Stimulated activated naive B cell treated with anti-CD40 and anti-IgM and Interleukin-4, amounts not matched to agents 10 μg/mL and 1 μg/mL and 100 μg/mL, for 72 hours (primary cell): ENCODE measurements around the gene AUP1.

Experiments
- ATAC-seq, 2 donors: fragments of 150-1000 bp; cut with Tn5 transposase; replicated peaks; 2 replicates each; pipeline ENCODE4 v1.10.0; 2021; ENCODE audit warnings: moderate library complexity in 1 of 2
- DNase-seq: peaks from one replicate; pipeline ENCODE4 v3.0.0; 2021
- H3K27ac Mint-ChIP-seq: one replicate; pipeline ENCODE4 v1.8.0; 2022; ENCODE audit warnings: mild to moderate bottlenecking, mixed read lengths
- H3K27me3 Mint-ChIP-seq, 2 donors: one replicate each; pipeline ENCODE4 v1.8.0; 2022; ENCODE audit warnings: mixed read lengths in 2 of 2
- H3K36me3 Mint-ChIP-seq, 2 donors: one replicate each; pipeline ENCODE4 v1.8.0; 2022; ENCODE audit warnings: mixed read lengths in 2 of 2, mild to moderate bottlenecking in 1 of 2
- H3K4me1 Mint-ChIP-seq, 2 donors: one replicate each; pipeline ENCODE4 v1.8.0; 2022; ENCODE audit warnings: mixed read lengths in 2 of 2, mild to moderate bottlenecking in 1 of 2
- H3K4me3 Mint-ChIP-seq, 2 donors: one replicate each; pipeline ENCODE4 v1.8.0; 2022; ENCODE audit warnings: mild to moderate bottlenecking in 2 of 2, mixed read lengths in 2 of 2, moderate library complexity in 1 of 2
- H3K9me3 Mint-ChIP-seq, 2 donors: one replicate each; pipeline ENCODE4 v1.8.0; 2022; ENCODE audit warnings: mixed read lengths in 2 of 2, mild to moderate bottlenecking in 1 of 2

Gene AUP1

DNA sequence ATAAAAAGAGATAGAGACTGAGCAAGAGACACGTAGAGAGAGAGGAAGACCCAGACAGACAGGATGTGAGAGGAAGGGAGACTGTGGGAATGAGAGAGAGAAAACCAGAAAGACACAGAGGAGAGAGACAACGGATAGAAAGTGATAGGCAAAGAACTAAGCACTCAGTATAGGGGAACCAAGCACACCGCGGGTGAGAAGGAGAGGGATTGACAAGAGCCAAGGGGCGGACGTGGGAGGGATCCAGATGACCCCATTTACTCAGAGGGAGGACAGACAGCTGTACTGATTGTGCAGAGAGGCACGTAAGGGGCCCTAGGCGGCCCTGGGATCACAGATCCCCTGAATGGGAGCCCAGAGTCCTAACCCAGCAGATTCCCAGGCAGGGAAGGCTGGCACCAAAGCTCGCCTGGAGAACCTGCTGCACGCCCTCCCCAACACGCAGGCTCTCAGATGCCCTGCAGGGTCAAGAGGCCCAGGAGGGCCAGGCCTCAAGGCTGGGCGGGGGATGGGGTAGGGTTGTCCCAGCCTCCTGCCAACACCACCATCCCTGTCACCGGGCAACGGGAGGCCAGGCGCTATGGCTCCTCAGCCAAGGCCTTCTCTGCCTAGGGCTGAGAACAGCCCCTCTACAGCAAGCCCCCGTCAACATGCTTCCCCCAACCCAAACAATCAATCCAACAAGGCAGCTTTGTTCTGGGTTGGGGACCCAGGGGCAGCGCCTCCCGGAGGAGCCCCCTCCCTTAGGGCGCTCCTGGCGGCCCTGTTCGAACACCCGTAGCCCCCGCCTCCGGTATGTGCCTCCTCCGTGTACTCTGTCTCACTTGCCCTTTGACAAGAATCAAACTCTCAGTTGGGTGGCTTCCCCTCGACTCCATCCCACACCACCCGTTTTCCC, 23.7 kb upstream of the AUP1 start:
- peak overlapping the region; percentile 89 for H3K27ac Mint-ChIP-seq
- H3K27me3 Mint-ChIP-seq = peaks cover 12 to 28% of the 10 kb centered on the region in 2 donors
- peaks cover 22 to 55% of the 10 kb centered on the region in 2 donors for H3K4me1 Mint-ChIP-seq
- peaks cover 19 to 42% of the 10 kb centered on the region in 2 donors for H3K36me3 Mint-ChIP-seq
- DNase-seq = no peak
- no peaks in the 10 kb centered on the region for H3K9me3 Mint-ChIP-seq
- no peak for ATAC-seq
- H3K4me3 Mint-ChIP-seq = peak overlapping the region; percentile 94

DNA sequence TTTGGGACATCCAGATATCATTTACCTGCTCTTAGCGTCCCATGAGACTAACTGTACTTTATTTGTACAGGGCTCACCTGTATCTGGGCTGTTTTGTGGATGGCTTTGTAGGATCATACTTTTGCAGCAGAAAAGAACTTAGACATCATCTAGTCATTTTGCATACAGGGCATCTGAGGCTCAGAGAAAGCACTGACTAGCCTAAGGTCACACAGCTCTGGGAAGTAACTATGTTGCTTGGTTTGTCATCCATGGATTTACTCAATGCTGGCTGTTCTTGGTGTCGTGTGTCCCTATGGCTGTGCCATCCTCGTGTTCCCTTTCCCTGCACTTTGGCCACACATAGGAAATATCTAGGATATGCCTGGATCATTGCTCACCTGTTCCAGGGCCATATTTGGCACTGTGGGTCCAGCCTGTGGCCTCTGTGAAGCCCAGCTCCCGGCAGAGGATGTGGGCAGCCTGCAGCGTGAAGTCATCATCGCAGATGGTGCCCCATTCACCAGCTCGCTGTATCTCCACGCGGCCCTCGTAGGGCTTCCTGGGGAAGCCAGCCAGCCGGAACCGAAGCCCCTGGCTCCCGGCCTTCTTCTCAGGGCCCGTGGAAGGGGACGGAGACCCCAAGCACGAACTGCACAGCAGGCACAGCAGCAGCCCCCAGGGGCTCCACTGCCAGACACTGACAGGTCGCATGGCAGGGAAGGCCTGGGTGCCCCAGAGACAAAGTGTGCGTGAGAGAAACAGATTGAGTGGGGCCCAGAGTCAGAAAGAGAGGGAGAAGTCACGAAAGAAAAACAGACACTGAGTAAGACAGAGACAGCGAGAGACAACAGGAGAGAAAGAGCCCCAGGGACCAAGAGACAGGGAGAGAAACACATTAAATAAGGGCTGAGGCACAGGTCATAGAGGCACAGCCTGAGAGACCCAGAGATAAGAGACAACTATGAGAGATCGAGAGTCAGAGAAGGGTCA, 22.7 kb upstream of the AUP1 start:
- H3K4me1 Mint-ChIP-seq = peaks cover 22 to 56% of the 10 kb centered on the region in 2 donors
- peak overlapping the region; percentile 38 for H3K27ac Mint-ChIP-seq

GRCh38 chr2:74551530-74551929, 22.0 kb upstream of the AUP1 start:
- Mint-ChIP-seq H3K36me3 (peaks cover 10 to 34% of the 10 kb centered on the region in 2 donors), H3K4me3 (peak overlapping the region; percentile 9 to 10), H3K27me3 (peaks cover 19 to 37% of the 10 kb centered on the region in 2 donors), H3K27ac (no peak overlapping the region), H3K9me3 (no peaks in the 10 kb centered on the region), H3K4me1 (peaks cover 22 to 50% of the 10 kb centered on the region in 2 donors)
- DNase-seq = no peak
- ATAC-seq = no peak

More for the DNA sequence above, 22.7 kb upstream of the AUP1 start:
- Mint-ChIP-seq H3K4me3 (peak overlapping the region; percentile 51 to 64), H3K36me3 (peaks cover 17 to 39% of the 10 kb centered on the region in 2 donors), H3K27me3 (peaks cover 16 to 33% of the 10 kb centered on the region in 2 donors), H3K9me3 (no peaks in the 10 kb centered on the region)
- ATAC-seq (peak in 1 of 2 donors; percentile 6), DNase-seq (no peak)

- peaks cover 24 to 48% of the 10 kb centered on the region in 2 donors for H3K27me3 Mint-ChIP-seq
- peaks cover 23 to 44% of the 10 kb centered on the region in 2 donors for H3K4me1 Mint-ChIP-seq
Measured at GRCh38 chr2:74550231-74550630, 20.7 kb upstream of the AUP1 start.

DNA sequence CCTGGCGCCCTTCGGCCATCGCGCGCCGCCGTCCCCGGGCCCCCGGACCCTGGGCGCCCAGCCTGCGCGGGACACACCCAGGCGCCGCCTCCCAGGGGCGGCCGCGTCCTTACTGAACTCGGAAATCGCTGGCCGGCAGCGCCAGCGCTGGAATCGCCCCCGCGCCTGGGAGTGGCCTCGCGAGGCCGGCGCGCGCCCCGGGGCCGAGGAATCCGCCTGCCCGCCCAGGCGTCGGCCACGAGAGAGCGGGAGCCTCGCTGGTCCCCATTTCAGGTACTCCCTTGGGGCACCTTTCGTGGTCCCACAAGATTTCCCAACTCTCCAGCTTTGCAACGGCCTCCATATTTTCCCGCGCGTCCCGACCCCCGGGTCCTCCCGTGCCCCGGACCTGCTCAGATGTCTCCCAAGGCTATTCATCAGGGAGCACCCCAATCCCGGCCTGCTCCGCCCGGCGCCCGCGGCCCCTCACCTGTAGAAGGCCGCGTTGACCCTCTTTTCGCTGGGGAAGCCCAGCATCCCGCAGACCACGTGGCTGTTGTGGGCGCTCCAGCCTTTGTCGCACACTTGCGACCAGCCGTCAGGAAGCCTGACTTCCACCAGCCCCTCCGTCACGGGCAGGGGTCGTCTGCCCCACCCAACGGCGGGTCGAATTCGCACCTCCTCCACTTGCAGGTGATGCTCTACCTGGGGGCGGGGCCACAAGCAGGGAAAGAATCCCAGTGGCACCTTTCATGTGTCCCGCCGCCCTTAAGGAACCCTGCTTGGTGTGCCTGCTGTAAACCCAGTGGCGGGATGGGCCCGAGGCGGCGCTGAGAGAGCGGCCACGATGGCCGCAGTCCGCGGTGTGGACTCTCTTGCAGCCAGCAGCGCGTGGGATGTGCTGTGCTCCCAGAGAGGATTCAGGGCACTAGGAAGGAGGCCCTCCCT, 19.7 kb upstream of the AUP1 start:
- Mint-ChIP-seq H3K27ac (peak overlapping the region; percentile 81), H3K4me3 (peak overlapping the region; percentile 81 to 86), H3K36me3 (peaks cover 2 to 17% of the 10 kb centered on the region in 2 donors), H3K27me3 (peaks cover 24 to 48% of the 10 kb centered on the region in 2 donors), H3K9me3 (no peaks in the 10 kb centered on the region), H3K4me1 (peaks cover 24 to 41% of the 10 kb centered on the region in 2 donors)
- DNase-seq (no peak), ATAC-seq (peak; percentile 65 to 68)

More at GRCh38 chr2:74550231-74550630, 20.7 kb upstream of the AUP1 start:
- Mint-ChIP-seq H3K27ac (no peak overlapping the region), H3K9me3 (no peaks in the 10 kb centered on the region), H3K36me3 (peaks cover 6 to 24% of the 10 kb centered on the region in 2 donors), H3K4me3 (peak overlapping the region; percentile 81 to 86)
- DNase-seq = no peak
- ATAC-seq = no peak

GRCh38 chr2:74548285-74548899, 18.9 kb upstream of the AUP1 start:
- no peaks in the 10 kb centered on the region for H3K9me3 Mint-ChIP-seq
- H3K36me3 Mint-ChIP-seq = peaks cover 2 to 17% of the 10 kb centered on the region in 2 donors
- peaks cover 24 to 48% of the 10 kb centered on the region in 2 donors for H3K27me3 Mint-ChIP-seq
- H3K27ac Mint-ChIP-seq = peak overlapping the region; percentile 73
- DNase-seq (no peak), ATAC-seq (no peak)
- peak overlapping the region; percentile 78 to 86 for H3K4me3 Mint-ChIP-seq
- peaks cover 22 to 36% of the 10 kb centered on the region in 2 donors for H3K4me1 Mint-ChIP-seq

- no peak overlapping the region for H3K27ac Mint-ChIP-seq
- ATAC-seq (no peak), DNase-seq (no peak)
- H3K4me1 Mint-ChIP-seq = peaks cover 15 to 30% of the 10 kb centered on the region in 2 donors
- peaks cover 4 to 17% of the 10 kb centered on the region in 2 donors for H3K36me3 Mint-ChIP-seq
- no peaks in the 10 kb centered on the region for H3K9me3 Mint-ChIP-seq
- peaks cover 24 to 41% of the 10 kb centered on the region in 2 donors for H3K27me3 Mint-ChIP-seq
- no peak overlapping the region for H3K4me3 Mint-ChIP-seq
Measured at GRCh38 chr2:74546004-74546403, 16.5 kb upstream of the AUP1 start.

DNA sequence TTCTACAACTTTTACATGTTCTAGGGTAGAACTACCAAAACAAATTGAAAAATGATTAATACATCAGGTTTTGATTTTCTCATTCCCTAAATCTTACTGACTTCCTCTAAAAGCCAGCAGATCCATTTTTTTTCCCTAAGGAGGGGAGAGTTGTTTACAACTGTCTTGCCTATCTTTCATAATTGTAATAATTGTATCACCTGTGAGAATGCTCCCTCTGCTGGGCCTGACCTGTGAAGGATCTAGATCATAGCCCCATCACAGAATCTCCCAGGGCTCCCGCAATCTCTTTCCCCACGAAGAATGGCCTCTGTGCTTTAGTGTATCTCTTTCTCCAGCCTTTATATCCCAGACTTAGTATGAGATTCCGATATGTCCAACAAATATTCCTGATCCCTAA, 15.1 kb upstream of the AUP1 start:
- Mint-ChIP-seq H3K27me3 (peaks cover 18 to 27% of the 10 kb centered on the region in 2 donors), H3K4me1 (peaks cover 11 to 29% of the 10 kb centered on the region in 2 donors), H3K36me3 (peaks cover 4 to 11% of the 10 kb centered on the region in 2 donors), H3K9me3 (no peaks in the 10 kb centered on the region), H3K27ac (no peak overlapping the region), H3K4me3 (no peak overlapping the region)
- ATAC-seq (no peak), DNase-seq (no peak)

DNA sequence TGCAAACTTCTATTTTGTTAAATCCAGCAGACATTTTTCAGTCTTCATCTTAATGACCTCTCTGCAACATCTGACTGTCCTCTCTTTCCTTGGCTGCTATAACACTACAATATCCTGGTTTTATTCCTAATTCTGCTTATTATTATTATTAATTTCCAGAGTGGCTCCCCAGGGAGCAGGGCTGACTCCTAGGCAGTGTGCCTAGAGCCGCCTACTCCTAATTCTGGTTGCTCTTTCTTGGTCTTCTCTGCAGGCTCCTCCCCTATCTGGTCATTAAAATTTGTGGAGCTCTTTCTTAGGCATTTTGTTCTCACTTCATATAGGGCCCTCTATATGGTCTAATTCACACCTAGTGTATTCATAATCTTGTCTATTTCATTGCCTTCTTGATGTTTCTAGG, 13.5 kb upstream of the AUP1 start:
- ATAC-seq (no peak), DNase-seq (no peak)
- no peaks in the 10 kb centered on the region for H3K9me3 Mint-ChIP-seq

GRCh38 chr2:74540291-74540690, 10.8 kb upstream of the AUP1 start:
- DNase-seq = no peak
- peaks cover 2 to 13% of the 10 kb centered on the region in 2 donors for H3K36me3 Mint-ChIP-seq
- no peak for ATAC-seq
- H3K4me1 Mint-ChIP-seq = peaks cover 39 to 50% of the 10 kb centered on the region in 2 donors
- H3K4me3 Mint-ChIP-seq = no peak overlapping the region
- H3K27me3 Mint-ChIP-seq = no peaks in the 10 kb centered on the region
- H3K9me3 Mint-ChIP-seq = no peaks in the 10 kb centered on the region
- H3K27ac Mint-ChIP-seq = peak overlapping the region; percentile 43

More for the DNA sequence above, 13.5 kb upstream of the AUP1 start:
- peaks cover 11 to 18% of the 10 kb centered on the region in 2 donors for H3K27me3 Mint-ChIP-seq
- no peak overlapping the region for H3K4me3 Mint-ChIP-seq
- H3K27ac Mint-ChIP-seq = no peak overlapping the region
- peaks cover 2 to 11% of the 10 kb centered on the region in 2 donors for H3K36me3 Mint-ChIP-seq
- H3K4me1 Mint-ChIP-seq = peaks cover 24 to 35% of the 10 kb centered on the region in 2 donors

GRCh38 chr2:74538881-74539339, 9.4 kb upstream of the AUP1 start:
- DNase-seq (no peak), ATAC-seq (peak; percentile 80 to 87)
- Mint-ChIP-seq H3K4me1 (peaks cover 38 to 53% of the 10 kb centered on the region in 2 donors), H3K27ac (peak overlapping the region; percentile 89), H3K4me3 (peak overlapping the region; percentile 61 to 73), H3K9me3 (no peaks in the 10 kb centered on the region), H3K27me3 (no peaks in the 10 kb centered on the region), H3K36me3 (peaks cover 4 to 19% of the 10 kb centered on the region in 2 donors)

DNA sequence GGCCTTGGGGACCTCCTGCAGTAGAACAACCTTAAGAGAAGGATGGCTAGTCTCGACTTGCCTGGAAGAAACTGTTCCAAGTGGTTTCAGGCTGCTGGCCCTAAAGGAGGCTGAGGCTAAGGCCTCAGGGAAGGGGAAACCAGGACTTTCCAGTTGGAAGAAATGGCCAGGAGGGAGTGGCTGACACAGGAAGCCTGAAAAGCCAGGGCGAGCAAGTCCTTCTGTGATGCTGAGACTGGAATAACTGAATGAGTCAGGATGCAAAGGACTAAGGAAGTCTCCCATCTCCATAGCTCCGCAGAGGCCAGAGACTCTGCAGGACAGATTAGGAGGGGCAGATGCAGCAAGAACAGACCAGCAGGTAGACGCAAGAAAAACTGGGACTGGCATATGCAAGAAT, 7.6 kb upstream of the AUP1 start:
- DNase-seq = no peak
- Mint-ChIP-seq H3K4me1 (peaks cover 42 to 54% of the 10 kb centered on the region in 2 donors), H3K27ac (no peak overlapping the region), H3K9me3 (no peaks in the 10 kb centered on the region), H3K4me3 (no peak overlapping the region), H3K36me3 (peaks cover 11 to 29% of the 10 kb centered on the region in 2 donors), H3K27me3 (no peaks in the 10 kb centered on the region)
- ATAC-seq = no peak
